GM23248 (cell line): ENCODE results near the gene SYNDIG1.

Experiments used
- EZH2 ChIP-seq: fragments of 200-600 bp; sonication (generic); IDR thresholded peaks from 2 replicates; pipeline ENCODE4 v1.6.1; 2018; ENCODE audit warnings: antibody characterized with exemption, mild to moderate bottlenecking; ENCODE audit not compliant: insufficient read depth, poor library complexity, severe bottlenecking
- EZH2phosphoT487 ChIP-seq: fragments of 200-600 bp; sonication (generic); IDR thresholded peaks from 2 replicates; pipeline ENCODE4 v1.6.1; 2018; ENCODE audit warnings: antibody characterized with exemption, moderate library complexity, mild to moderate bottlenecking, low read depth; ENCODE audit not compliant: insufficient read depth

DNA sequence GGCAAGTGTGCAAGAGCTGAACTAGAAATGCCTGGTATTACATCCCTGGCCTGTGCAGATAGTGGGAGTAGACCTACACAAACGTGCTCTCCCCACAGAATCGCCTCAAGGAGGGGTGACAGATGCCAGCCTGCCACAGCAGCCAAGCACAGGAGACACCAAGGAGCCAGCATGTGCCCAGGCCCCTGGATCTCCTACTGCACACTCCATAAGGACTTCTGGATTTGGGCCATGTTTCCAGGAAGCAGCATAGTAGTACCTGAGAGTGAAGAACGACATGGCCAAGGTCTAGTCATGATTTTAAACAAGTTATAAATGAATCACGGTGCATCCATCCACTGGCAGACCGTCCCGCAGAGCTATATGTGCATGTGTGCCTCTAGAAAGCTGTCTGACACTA is 232.2 kb downstream of the SYNDIG1 start:
- TF ChIP-seq EZH2 = no peak
- no peak for TF ChIP-seq EZH2phosphoT487
